OCI-M2 (cell line): ENCODE measurements around the gene IFNL4.
A peak's percentile ranks its signal among the peaks of the same experiment; 100 is the strongest.
"Not testable (repeated sequence)": the region's sequence is repeated elsewhere in the genome, so short reads cannot be mapped to it uniquely, and the experiment has no call there.

ENCODE experiments used
- DNase-seq: peaks from one replicate; lab custom pipeline; 2025; ENCODE audit not compliant: unreplicated experiment; lab: John Stamatoyannopoulos, UW

IFNL4 gene

DNA sequence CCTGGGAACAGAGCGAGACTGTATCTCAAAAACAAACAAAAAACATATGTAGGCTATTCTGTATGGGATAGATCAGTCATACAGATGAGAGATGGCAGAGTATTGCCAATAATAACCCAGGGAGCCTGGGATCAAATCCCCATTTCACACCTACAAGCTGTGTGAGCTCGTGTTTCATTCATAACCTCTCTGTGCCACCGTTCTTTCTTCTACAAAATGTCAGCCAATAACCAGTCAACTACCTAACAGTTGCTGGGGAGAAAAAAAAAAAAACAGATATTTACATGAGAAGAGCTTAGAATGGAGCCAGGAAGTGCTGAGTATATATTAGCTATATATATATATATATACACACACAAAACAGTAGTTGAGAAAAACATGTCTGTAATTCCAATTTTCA is 13.0 kb upstream of the IFNL4 start:
- DNase-seq, result no peak

DNA sequence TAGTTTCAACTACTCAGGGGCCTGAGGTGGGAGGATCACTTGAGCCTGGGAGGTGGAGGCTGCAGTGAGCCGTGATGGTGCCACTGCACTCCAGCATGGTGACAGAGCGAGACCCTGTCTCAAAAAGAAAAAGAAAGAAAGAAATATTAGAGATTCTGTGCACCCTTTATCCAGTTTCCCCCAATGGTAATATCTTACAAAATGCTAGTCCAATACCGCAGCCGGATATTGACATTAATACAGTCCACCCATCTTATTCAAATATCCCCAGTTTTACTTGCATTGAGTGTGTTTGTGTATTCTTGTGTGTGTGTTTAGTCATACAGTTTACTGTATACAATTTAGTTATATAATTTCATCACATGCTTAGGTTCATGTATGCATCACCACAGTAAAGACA is 8.6 kb upstream of the IFNL4 start:
- DNase-seq, result no peak

DNA sequence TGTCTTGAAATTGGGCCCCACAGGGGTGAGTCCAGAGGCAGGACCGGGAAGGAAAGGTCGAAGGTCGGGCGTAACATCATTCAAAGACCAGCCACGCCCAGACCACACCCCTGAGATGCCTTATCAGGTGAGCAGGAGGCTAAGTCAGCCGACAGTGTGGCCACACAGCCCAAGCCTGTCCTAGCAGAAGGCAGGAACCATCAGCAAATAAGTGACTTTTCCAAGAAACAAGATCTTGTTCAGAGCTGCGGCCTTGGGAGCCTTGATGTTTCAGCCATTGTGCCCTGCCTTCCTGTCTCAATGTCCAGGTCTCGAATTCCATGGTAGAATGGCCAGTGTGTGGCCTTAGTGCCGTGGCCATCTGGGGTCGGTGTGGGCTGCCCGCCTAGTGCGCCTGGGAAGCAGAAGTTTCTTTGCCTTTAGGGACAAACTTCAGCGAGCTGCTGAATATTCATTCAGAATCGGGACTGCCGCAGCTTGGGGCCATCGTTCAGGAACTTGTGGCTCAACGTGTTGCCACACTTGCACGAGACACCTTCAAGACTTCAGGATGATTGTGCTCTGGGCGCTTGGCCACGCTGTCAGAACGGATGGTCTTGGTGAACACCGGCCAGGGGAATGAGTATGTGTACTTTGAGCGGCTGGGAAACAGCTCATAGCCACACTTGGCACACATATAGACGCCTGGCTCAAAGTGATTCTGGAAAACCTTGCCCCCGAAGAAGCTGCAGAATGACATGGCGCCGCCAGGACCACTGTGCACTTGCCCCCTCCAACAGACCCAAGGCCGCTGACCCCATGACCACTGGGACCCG is 6.1 kb upstream of the IFNL4 start:
- no peak for DNase-seq

DNA sequence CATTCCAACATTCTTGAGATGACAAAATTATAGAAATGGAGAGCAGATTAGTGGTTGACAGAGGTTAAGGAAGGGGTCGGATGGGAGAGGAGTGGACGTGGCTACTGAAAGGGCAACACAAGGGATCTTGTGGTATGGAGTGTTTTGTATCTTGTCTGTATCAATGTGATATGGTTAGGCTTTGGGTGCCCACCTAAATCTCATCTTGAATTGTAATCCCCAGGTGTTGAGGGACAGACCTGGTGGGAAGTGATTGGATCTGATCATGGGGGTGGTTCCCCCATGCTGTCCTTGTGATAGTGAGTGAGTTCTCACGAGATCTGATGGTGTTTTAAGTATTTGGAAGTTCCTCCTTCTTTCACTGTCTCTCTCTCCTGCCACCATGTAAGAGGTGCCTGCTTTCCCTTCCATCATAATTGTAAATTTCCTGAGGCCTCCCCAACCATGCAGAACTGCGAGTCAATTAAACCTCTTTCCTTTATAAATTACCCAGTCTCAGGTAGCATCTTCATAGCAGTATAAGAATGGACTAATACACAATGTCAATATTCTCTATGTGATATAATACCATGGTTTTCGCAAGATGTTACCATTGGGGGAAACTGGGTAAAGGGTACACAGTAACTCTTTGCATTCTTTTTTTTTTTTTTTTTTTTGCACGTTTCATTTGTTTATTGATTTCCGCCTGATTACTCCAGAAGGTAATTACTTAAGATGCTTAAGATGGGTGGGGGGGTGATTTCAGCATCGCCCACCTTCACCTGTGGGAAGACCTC is 4.9 kb upstream of the IFNL4 start:
- DNase-seq, result no peak

DNA sequence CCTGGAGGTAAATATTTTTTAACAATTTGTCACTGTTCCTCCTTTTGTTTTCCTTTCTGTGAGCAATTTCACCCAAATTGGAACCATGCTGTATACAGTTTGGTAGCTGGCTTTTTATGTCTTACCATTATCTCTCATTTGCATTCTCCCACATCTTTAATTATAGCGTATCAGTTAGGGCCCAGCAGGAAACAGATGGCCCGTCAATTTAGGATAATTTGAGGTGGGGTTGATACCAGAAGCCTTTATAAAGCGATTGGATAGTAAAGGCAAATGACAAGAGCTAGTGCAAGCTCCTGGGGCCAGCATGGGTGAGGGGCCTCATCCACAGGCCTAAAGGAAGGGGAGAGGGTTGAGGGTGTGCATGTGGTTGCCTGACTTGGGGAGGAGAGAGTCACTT is 3.8 kb upstream of the IFNL4 start:
- DNase-seq, result peak; percentile 32

DNA sequence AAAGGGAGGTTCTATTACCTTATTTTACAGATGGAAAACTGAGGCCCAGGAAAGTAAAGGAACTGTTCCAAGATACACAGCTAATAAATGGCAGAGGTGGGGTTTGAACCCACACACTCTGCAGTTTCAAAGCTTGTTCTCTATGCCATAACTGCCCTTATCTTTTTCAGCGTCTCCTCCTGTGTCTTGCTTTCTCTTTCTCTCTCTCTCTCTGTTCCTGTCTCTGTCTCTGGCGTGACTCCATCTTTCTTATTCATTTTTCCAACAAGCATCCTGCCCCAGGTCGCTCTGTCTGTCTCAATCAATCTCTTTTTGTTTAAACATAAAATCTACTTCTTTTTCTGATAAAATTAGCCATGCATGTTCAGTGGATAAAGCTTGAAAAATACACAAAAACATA is 3.2 kb upstream of the IFNL4 start:
- no peak for DNase-seq

DNA sequence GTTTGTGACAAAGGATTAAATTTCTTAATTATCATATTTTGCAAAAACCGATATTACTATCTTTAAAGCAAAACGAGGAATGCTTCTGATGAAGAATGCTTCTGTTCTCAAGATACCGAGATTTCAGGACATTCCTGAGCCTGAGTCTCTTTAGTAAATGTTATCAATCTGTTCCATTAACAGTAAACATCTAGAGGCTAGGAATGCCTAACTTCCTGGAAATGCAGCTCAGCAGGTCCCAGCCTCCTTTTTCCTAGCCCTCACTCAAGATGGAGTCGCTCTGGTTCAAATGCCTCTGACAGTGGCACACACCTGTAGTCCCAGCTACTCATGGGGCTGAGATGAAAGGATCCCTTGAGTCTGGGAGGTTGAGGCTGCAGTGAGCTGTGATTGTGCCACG is 2.4 kb upstream of the IFNL4 start:
- DNase-seq, result no peak

DNA sequence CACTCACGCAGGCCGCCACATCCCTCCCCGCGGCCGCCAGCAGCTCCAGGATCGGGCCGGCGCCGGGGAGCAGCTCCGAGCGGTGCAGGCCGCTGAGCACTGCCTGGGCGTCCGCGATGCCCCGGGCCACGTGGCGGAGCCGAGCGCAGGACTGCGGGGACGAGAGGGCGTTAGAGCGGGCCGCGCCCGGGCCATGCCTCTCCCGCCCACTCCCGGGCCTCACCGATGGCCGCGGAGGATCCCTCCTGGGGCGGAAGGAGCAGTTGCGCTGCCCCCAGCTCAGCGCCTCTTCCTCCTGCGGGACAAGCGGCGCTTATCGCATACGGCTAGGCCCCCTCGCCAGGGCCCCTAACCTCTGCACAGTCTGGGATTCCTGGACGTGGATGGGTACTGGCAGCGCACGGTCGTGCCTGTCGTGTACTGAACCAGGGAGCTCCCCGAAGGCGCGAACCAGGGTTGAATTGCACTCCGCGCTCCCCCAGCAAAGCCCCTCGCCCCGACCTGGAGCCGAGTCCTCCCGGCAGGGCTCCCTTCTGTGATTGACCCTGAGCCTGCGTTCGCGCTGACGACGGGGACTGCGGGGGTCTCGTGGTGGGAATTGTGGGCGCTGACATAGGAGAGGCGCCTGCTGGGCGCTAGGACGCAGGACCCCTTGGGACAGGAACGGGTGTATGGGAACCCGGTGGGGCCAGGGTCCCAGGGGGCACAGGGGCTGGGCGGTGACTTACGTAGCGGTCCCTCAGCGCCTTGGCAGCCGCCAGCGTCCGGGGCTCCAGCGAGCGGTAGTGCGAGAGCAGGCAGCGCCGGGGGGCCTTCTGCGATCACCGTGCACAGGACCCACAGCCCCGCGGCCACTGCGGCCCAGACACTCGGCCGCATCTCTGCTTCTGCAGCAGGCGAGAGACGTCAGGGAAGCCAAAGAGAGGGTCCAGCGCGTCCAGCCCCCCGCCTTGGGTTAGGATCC is 673 bp downstream of the IFNL4 start:
- no peak for DNase-seq

DNA sequence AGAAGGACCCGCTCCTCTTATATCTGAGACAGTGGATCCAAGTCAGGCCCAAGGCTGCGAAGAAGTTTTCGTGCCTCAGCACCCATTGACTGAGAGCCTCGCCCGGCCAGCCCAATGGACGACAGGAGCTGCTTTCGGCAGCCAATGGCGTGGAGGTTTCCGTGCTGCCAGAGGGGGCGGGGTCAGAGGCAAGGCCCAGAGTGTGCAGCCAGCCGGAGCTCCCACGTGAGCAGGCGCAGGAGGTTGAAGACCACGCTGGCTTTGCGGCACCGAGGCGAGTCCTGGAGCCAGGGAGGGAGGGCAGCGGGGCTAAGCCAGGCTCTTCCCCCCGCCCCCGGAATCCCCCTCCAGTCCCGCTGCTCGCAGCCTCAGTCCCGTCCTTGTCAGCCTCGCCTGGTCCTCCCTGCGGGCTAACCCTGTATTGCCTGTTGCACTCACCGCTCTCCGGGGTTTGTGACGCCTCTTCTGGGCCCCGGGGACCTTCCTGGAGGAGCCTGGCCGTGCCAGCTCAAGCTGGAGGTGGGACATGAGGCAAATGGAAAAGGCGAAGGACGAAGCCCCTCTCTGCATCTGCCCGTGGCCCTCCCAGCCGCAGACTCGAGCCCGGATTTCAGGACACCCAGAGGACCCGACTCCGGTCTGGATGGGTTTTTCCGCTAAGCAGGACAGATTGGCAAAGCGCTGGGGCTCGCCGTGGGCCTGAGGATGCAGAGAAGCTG is 1.5 kb downstream of the IFNL4 start:
- DNase-seq, result no peak

DNA sequence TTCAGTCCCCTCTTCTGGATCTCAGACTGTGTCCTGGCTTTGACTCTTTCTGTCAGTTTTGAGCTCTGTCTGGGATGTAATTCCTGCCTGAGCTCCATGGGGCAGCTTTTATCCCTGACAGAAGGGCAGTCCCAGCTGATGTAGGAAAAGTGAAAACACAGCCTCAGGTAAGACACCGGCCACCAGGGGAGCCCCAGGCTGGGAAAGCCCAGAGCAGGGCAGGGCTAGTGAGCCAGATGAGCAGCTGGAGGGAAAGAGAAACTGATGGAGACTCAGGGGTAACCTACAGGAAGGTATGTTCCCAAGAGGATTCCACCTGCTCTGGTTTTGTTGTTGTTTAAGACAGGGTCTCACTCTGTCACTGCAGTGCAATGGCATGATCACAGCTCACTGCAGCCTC is 3.5 kb downstream of the IFNL4 start:
- DNase-seq, result not testable (repeated sequence)

DNA sequence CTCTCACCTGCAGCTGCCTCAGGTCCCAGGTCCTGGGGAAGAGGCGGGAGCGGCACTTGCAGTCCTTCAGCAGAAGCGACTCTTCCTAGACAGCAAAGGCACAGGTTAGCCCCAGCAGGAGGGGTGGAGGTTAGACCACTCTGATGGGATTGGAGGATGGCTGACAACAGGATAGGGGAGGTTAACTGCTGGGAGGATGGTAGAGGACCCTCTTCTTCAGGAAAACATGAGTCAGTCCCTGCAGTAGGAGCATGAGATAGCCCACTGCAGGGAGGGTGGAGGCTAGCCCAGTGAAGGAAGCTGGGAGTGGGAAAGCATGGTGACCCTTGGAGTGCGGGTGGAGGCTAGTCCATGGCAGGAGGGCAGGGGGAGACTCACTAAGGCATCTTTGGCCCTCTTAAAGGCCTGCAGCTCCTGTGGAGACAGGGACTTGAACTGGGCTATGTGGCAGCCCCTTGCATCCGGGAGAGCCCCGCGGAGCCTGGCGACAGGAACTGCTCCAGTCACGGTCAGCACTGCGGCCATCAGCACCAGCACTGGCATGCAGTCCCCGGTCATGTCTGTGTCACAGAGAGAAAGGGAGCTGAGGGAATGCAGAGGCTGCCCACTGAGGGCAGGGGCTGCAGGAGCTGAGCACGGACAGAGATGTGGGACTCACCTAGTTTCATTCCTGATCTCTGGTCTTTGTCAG is 4.1 kb downstream of the IFNL4 start, which contains the start of gene IFNL3:
IFNL3 (minus strand) TSS at position 597 of the 691 bp plus-strand sequence; CDS start at position 558, 39 bp downstream.
- not testable (repeated sequence) for DNase-seq

DNA sequence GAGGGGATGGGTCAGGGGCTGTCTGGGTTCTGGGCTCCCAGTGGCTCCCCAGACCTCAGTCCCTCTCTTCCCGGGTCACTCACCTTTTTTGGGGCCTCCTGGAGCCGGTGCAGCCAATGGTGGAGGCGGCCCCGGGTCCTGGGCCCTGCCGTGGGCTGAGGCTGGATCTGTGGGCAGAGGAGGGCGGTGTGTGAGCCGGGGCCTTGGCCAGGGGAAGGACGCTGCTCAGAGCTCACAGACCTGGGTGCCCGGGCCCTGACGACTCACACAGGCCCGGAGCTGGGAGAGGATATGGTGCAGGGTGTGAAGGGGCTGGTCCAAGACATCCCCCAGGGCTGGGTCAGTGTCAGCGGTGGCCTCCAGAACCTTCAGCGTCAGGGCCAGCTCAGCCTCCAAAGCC is 4.9 kb downstream of the IFNL4 start:
- DNase-seq, result not testable (repeated sequence)

DNA sequence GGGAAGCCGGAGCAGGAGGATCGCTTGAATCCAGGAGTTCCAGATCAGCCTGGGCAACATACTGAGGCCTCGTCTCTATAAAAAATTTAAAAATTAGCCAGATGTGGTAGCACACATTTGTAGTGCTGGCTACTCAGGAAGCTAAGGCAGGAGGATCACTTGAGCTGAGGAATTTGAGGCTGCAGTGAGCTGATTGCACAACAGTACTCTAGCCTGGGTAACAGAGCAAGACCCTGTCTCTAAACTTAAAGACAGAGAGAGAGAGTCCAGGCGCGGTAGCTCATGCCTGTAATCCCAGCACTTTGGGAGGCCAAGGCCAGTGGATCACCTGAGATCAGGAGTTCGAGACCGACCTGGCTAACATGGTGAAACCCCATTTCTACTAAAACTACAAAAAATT is 8.2 kb downstream of the IFNL4 start:
- no peak for DNase-seq

DNA sequence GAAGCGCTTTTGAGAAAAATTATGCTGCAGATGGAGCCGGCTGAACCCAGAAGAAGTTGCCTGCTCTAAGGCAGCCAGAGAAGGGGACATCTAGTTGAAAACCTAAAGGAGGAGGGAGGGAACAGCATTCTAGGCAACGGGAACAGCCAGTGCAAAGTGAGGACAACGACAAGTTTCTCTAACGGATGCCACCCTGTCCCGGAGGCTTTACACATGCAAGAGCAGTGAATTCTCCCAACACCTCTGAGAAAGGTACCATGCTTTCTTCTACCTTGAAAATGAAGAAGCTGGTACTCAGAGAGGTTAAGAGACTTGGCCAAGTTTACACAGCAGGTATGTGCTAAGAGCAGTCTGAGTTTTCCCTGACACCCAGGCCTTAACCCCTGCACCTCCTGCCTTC is 9.7 kb downstream of the IFNL4 start:
- no peak for DNase-seq

DNA sequence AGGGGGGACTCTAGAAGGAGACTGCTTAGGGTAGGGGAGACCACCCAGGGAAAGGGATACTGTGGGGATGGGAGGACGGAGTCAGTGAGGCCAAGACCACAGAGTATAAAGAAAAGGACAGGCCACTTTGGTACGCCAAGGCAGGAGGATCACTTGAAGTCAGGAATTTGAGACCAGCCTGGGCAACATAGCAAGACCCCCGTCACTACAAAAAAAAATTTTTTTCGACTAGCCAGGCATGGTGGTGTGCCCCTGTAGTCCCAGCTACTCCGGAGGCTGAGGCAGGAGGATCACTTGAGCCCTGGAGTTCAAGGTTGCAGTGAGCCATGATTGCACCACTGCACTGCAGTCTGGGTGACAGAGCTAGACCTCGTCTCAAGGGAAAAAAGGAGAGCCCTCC is 10.4 kb downstream of the IFNL4 start:
- no peak for DNase-seq

DNA sequence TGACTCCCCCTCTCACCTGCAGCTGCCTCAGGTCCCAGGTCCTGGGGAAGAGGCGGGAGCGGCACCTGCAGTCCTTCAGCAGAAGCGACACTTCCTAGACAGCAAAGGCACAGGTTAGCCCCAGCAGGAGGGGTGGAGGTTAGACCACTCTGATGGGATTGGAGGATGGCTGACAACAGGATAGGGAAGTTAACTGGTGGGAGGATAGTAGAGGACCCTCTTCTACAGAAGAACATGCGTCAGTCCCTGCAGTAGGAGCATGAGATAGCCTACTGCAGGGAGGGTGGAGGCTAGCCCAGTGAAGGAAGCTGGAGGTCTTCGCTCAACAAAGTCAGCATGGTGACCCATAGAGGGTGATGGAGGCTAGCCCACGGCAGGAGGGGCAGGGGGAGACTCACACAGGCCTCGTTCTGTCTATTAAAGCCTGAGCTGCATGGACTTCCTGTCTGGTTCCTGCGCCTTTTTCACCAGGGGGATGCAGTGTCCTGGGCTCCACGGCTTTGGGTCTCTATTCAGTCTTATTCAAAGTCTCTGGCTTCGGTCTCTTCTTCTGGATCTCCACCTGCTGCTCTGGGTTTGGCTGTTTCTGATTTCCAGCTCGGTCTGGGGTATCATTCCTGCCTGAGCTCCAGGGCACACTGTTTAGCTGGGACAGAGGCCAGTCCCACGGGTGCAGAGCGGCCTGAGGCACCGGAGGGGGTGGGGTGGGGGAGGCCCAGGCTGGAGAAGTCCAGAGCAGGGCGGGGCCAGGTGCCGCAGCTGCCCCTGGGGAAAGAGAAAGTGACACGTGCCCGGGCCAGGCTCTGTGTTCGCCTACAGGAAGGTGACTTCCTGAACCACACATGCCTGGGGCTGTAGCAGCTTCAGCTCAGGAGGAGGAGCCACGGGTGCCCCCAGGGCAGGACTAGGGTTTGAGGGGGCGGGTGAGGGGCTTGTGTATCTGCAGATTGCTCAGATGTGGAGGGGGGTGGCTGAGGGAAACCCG is 11.2 kb downstream of the IFNL4 start:
- no peak for DNase-seq

DNA sequence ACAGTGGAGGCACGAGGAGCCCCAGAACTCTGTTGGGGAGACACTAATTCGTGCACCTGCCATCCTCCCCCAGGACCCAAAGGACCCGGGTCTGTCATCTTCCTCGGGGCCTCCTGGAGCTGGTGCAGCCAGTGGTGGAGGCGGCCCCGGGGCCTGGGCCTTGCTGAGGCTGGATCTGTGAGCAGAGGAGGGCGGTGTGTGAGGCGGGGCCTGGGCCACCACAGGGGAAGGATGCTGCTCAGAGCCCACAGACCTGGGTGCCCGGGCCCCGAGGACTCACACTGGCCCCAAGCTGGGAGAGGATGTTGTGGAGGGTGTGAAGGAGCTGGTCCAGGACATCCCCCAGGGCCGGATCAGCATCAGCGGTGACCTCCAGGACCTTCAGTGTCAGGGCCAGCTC is 12.1 kb downstream of the IFNL4 start:
- DNase-seq, result no peak

DNA sequence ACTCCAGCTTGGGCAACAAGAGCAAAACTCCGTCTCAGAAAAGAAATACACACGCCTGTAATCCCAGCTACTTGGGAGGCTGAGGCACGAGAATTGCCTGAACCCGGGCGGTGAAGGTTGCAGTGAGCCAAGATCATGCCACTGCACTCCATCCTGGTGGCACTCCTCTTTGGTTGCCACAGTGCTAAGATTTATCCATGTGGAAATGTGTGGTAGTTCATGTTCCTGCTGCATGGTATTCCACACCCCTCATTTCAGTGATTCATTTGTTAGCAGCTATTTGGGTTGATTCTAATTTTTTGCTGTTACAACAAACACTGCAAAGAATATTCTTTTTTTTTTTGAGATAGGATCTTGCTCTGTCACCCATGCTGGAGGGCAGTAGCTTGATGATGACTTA is 15.9 kb downstream of the IFNL4 start:
- DNase-seq, result no peak
